Measurements from ENCODE around the gene APBA2.
A peak's percentile ranks its signal among the peaks of the same experiment; 100 is the strongest.

The APBA2 gene

DNA sequence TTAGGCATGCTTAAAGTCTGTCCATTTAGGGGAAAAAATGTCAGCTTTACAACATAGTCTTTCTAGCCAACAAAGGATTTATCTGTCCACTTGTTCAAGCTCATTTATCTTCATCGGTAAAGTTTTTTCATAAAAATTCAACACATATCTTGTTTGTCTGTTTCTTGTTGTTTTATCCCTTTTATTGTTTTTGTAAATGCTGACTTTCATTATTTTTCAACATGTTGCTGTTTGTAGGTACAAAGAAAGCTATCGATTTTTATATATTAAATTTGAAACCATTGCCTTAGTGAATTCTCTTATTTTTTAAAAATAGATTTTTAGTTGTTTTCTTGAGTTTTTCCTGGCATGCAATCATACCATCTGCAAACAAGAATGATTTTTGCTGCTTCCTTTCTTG is 198.1 kb downstream of the APBA2 start:
- TF ChIP-seq, protein P1, sequence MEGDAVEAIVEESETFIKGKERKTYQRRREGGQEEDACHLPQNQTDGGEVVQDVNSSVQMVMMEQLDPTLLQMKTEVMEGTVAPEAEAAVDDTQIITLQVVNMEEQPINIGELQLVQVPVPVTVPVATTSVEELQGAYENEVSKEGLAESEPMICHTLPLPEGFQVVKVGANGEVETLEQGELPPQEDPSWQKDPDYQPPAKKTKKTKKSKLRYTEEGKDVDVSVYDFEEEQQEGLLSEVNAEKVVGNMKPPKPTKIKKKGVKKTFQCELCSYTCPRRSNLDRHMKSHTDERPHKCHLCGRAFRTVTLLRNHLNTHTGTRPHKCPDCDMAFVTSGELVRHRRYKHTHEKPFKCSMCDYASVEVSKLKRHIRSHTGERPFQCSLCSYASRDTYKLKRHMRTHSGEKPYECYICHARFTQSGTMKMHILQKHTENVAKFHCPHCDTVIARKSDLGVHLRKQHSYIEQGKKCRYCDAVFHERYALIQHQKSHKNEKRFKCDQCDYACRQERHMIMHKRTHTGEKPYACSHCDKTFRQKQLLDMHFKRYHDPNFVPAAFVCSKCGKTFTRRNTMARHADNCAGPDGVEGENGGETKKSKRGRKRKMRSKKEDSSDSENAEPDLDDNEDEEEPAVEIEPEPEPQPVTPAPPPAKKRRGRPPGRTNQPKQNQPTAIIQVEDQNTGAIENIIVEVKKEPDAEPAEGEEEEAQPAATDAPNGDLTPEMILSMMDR (IDR thresholded peaks at IDR 0.05; ENCODE audit: low read depth, low read length, missing control alignments): no peak
- no peak for DNase-seq (ENCODE audit: low read depth)

DNA sequence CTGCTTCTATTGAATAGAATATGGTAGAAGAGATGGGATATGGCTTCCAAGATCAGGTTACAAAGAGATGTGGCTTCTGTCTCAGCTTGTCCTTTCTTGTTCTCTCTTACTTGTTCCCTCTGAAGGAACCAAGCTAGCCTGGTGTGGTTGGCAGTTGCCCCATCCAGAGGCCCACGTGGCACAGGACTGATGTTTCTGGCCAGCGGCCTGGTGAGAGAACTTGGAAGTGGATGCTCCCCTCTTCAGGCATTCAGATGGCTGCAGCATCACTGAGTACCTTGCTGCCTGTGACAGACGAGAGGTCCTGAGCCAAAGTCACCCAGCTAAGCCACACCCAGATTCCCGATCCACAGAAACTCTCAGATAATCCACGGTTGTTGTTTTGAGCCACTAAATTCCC is 200.2 kb downstream of the APBA2 start:
- no peak overlapping the region for H3K4me3 ChIP-seq (ENCODE audit: low read depth, low read length)
- no peak for DNase-seq (ENCODE audit: low read depth)
- TF ChIP-seq, protein P1 (IDR thresholded peaks at IDR 0.05; ENCODE audit: low read depth, low read length, missing control alignments): no peak

More for the DNA sequence above, 198.1 kb downstream of the APBA2 start:
- H3K4me3 ChIP-seq (ENCODE audit: low read depth, low read length): no peak overlapping the region

DNA sequence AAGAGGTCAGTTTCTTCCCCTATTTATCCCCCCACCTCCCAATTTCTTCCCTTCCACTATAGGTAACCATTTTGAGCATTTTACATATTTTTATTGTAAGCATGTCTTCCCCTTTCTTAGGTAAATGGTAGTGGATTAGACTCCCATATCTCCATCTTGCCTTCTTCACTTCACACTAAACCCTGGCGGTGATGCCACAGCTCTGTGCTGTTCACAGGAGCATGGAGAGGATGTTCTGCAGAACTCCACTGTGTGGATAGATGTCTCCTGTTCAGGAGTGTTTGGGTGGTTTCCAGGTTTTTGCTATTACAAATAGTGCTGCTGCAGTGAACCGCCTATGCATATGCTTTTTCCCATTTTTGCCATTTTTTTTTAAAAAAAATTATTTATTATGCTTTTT is 201.1 kb downstream of the APBA2 start:
- TF ChIP-seq, protein P1 (IDR thresholded peaks at IDR 0.05; ENCODE audit: low read depth, low read length, missing control alignments): no peak
- no peak for DNase-seq (ENCODE audit: low read depth)
- no peak overlapping the region for H3K4me3 ChIP-seq (ENCODE audit: low read depth, low read length)

DNA sequence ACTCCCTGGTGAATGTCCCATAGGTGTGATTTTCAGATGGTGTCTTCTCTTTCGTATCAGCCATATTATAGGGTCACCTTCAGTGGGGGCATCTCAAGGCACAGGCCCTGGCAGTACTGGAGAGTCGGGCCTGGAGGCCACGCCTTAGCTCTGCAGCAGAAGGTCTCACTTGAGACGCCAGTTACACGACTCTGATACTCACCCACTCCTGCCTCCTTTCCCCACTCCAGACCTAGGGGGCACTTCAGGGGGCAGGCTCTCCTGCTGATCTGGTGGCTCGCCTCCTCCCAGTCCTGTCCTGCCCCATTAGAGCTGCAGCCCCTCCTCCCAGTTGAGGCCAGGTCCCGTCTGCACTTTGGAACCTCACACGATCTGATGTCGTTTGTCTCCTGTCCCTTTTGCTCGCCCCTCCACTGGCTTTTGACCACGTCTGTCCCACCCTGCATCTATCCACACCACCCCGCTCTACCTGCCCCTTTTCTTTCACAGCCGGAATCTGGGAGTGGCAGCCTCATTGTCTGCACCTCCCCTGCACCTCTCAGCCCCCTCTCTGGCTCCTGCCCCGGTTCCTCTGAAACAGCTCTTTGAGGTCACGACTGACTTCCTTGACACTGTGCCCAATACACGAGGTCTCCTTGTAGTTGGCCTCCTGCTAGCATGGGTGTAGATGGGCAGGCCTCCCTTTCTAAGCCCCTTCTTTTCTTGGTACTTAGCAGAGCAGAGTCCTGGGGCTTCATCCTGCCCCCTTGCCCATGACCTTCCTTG is 201.9 kb downstream of the APBA2 start:
- no peak overlapping the region for H3K4me3 ChIP-seq (ENCODE audit: low read depth, low read length)
- DNase-seq (ENCODE audit: low read depth): no peak
- TF ChIP-seq, protein P1 (IDR thresholded peaks at IDR 0.05; ENCODE audit: low read depth, low read length, missing control alignments): no peak

DNA sequence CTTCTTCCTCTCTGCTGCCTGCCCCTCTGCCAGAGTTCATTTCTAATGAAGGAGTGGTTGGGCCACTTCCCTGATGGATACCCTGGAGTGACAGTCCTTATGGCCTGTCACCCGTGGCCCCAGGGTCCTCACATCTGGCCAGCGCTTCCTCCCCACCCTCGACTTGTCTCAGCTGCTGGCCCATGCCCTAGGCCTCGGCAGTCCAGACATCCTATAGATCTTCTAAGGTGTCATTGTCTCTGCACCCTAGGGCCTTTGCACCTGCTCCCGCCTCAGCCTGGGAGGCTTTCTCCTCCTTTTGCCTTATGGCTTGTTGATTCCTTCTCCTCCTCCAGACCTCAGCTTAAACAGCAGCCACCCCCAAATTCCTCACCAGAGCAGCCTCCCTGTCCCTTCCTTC is 202.9 kb downstream of the APBA2 start:
- TF ChIP-seq, protein P1 (IDR thresholded peaks at IDR 0.05; ENCODE audit: low read depth, low read length, missing control alignments): no peak
- no peak for DNase-seq (ENCODE audit: low read depth)
- no peak overlapping the region for H3K4me3 ChIP-seq (ENCODE audit: low read depth, low read length)

DNA sequence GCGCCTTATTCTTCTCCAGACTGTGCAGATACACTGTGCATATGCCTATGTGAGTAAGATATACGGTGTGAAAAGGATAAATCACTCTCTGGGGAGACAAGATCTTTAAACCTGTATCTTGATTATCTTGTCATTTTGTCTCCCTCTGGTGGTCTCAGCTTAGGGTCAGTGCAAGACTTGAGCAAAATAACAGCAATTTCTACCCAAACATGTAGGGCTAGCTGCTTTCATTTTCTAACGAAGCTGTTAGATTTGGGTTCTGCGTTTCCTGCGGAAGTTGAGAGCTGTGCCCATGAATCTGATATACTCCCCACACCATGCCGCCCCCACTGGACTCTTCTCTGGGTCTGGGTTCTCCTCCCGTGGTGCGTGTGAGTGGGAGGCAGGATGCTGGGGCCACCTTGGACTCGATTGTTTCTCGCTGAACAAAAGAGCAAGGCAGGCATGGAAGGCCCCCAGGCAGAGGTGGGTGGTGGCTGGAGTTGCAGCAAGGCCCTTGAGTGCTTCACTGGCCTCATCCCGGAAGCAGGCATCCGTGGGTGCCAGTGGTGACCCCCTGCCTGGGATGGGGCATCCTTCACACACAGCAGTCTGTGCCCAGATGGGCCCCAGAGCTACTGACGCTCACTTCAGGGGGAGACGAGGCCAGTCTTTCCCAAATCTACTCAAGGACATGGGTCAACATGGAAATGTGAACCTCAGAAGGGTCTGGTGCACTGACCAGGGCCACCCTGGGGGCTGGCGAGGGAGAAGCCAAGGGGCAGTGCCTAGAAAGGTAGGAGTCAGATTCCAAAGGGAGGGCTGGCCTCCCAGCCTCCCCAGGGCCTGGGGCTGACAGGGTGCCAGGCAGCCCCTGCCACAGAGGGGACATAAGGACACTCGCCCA is 204.2 kb downstream of the APBA2 start:
- TF ChIP-seq, protein P1 (IDR thresholded peaks at IDR 0.05; ENCODE audit: low read depth, low read length, missing control alignments): peak; percentile 17
- no peak overlapping the region for H3K4me3 ChIP-seq (ENCODE audit: low read depth, low read length)
- DNase-seq (ENCODE audit: low read depth): no peak
